HepG2 (cell line): Measurements from ENCODE around the gene LHX3. TPM values are rescaled to one million over a fixed set of nuclear protein-coding genes. Genes with fewer than 3 reads are reported as not detected.

Experiments
- ATAC-seq: fragments of 200-7000 bp; cut with Tn5 transposase; 3 replicates; pipeline ENCODE4 v1.9.1; 2020; ENCODE audit warnings: mild to moderate bottlenecking, moderate library complexity
- BruUV-seq: library from RNA; stranded (reverse); fragments of 400-500 nt; replicated peaks from 2 replicates; lab custom pipeline; 2021; lab: Mats Ljungman, UMichigan
- CTCF ChIA-PET: fragments of 300-600 bp; formaldehyde crosslinking; extraction: SDS; loops from one replicate; lab custom pipeline; 2021; ENCODE audit warnings: low total read pairs, inconsistent platforms, low intra/inter-chr PET ratio; lab: Yijun Ruan, JAX
- POLR2A ChIA-PET: fragments of 350-600 bp; sonication (Branson Sonifier 250); formaldehyde crosslinking; loops from one replicate; lab custom pipeline; 2020; ENCODE audit warnings: antibody characterized with exemption, inconsistent platforms; lab: Yijun Ruan, JAX
- DNase-seq: peaks from one replicate; pipeline ENCODE4 v3.0.0-alpha.2; 2015; ENCODE audit warnings: low spot score
- FAIRE-seq: peaks from 3 replicates; lab custom pipeline; 2011; peaks lifted over from hg19 to GRCh38; lab: Jason Lieb, UNC
- H2AFZ ChIP-seq: one replicate; pipeline ENCODE4 v1.6.1; 2011; ENCODE audit warnings: low read length, inconsistent platforms
- H3K27ac ChIP-seq: fragments of 300-600 bp; 3 replicates; pipeline ENCODE4 v1.8.0; 2011; ENCODE audit warnings: mixed run types, mild to moderate bottlenecking, mixed read lengths, low read length, inconsistent platforms; ENCODE audit not compliant: insufficient read depth; ENCODE audit errors: extremely low read length
- H3K27me3 ChIP-seq, 2 experiments: fragments of 200-600 bp in 1 of 2; 2 replicates in 1 of 2; 3 replicates in 1 of 2; pipeline versions ENCODE4 v1.6.0 to v1.8.0; 2011; ENCODE audit warnings: low read length in 2 of 2, mild to moderate bottlenecking in 2 of 2, moderate library complexity in 2 of 2, inconsistent platforms in 1 of 2; ENCODE audit not compliant: insufficient read depth in 2 of 2, control insufficient read depth in 1 of 2
- H3K36me3 ChIP-seq, 2 experiments: fragments of 200-600 bp in 1 of 2; replicated peaks in 1 of 2; 2 replicates in 1 of 2; 3 replicates in 1 of 2; pipeline versions ENCODE4 v1.5.1 to v1.8.0; 2011; ENCODE audit warnings: low read length in 2 of 2, inconsistent platforms in 1 of 2; ENCODE audit not compliant: insufficient read depth in 2 of 2, control insufficient read depth in 1 of 2
- H3K4me1 ChIP-seq: 2 replicates; pipeline ENCODE4 v1.5.1; 2012; ENCODE audit warnings: low read length, inconsistent platforms; ENCODE audit not compliant: insufficient read depth
- H3K4me2 ChIP-seq: 2 replicates; pipeline ENCODE4 v1.6.0; 2011; ENCODE audit warnings: low read depth, low read length, inconsistent platforms
- H3K4me3 ChIP-seq, 3 experiments: fragments of 200-600 bp in 1 of 3; sonication (generic), shearing (Covaris generic) in 1 of 3; replicated peaks in 1 of 3; 2 replicates each; pipeline ENCODE4 v1.5.1; 2011 to 2016; ENCODE audit warnings: low read length in 3 of 3, inconsistent platforms in 2 of 3, low read depth in 2 of 3, mild to moderate bottlenecking in 2 of 3, control low read depth in 1 of 3, mixed read lengths in 1 of 3; ENCODE audit not compliant: insufficient read depth in 1 of 3
- H3K79me2 ChIP-seq: one replicate; pipeline ENCODE4 v1.6.1; 2011; ENCODE audit warnings: low read length, inconsistent platforms; ENCODE audit not compliant: insufficient read depth
- H3K9ac ChIP-seq: 2 replicates; pipeline ENCODE4 v1.6.0; 2011; ENCODE audit warnings: mild to moderate bottlenecking, low read depth, low read length, inconsistent platforms; ENCODE audit not compliant: insufficient read depth
- H3K9me3 ChIP-seq: 2 replicates; pipeline ENCODE4 v1.5.1; 2012; ENCODE audit warnings: mild to moderate bottlenecking, low read length
- H4K20me1 ChIP-seq: 2 replicates; pipeline ENCODE4 v1.6.0; 2011; ENCODE audit warnings: inconsistent platforms, mild to moderate bottlenecking, low read length, moderate library complexity; ENCODE audit not compliant: insufficient read depth
- CEBPZ ChIP-seq: IDR thresholded peaks from 2 replicates; pipeline ENCODE4 v1.6.1; 2012; ENCODE audit warnings: low read length, improper control_type of control experiment
- KDM5A ChIP-seq: fragments of 200-600 bp; sonication (generic); IDR thresholded peaks from 2 replicates; pipeline ENCODE4 v1.7.0; 2018; ENCODE audit warnings: antibody characterized with exemption, mild to moderate bottlenecking, low read length, borderline replicate concordance
- MAFF ChIP-seq: IDR thresholded peaks from 2 replicates; pipeline ENCODE4 v1.6.1; 2011; ENCODE audit warnings: low read depth, low read length, improper control_type of control experiment
- NCOA5 ChIP-seq: sonication (generic); formaldehyde crosslinking; IDR thresholded peaks from 2 replicates; pipeline ENCODE4 v1.4.0; 2020; ENCODE audit warnings: missing genetic modification reagents
- NR2C2 ChIP-seq: sonication (generic); formaldehyde crosslinking; IDR thresholded peaks from 2 replicates; pipeline ENCODE4 v1.4.0; 2020; ENCODE audit warnings: missing genetic modification reagents, mild to moderate bottlenecking, moderate library complexity, borderline replicate concordance
- PHF20 ChIP-seq: sonication (generic); formaldehyde crosslinking; IDR thresholded peaks from 2 replicates; pipeline ENCODE4 v1.5.0; 2020; ENCODE audit warnings: mild to moderate bottlenecking, missing genetic modification reagents
- RELA ChIP-seq: sonication (generic); formaldehyde crosslinking; IDR thresholded peaks from 2 replicates; pipeline ENCODE4 v1.4.0; 2020; ENCODE audit warnings: missing genetic modification reagents
- TBX3 ChIP-seq: fragments of 450-650 bp; IDR thresholded peaks from 2 replicates; pipeline ENCODE4 v1.6.1; 2017; ENCODE audit warnings: antibody characterized with exemption, mild to moderate bottlenecking, inconsistent platforms, borderline replicate concordance
- ZNF143 ChIP-seq: sonication (generic); formaldehyde crosslinking; IDR thresholded peaks from 2 replicates; pipeline ENCODE4 v1.4.0; 2020; ENCODE audit warnings: missing genetic modification reagents
- ZNF20 ChIP-seq: sonication (generic); formaldehyde crosslinking; IDR thresholded peaks from 2 replicates; pipeline ENCODE4 v1.4.0; 2020; ENCODE audit warnings: mild to moderate bottlenecking, moderate library complexity, missing genetic modification reagents
- ZNF264 ChIP-seq: sonication (generic); formaldehyde crosslinking; IDR thresholded peaks from 2 replicates; pipeline ENCODE4 v1.4.0; 2020; ENCODE audit warnings: missing genetic modification reagents
- ZNF598 ChIP-seq: sonication (generic); formaldehyde crosslinking; IDR thresholded peaks from 2 replicates; pipeline ENCODE4 v1.5.1; 2020; ENCODE audit warnings: mild to moderate bottlenecking, missing genetic modification reagents, borderline replicate concordance
- ZNF672 ChIP-seq: sonication (generic); formaldehyde crosslinking; IDR thresholded peaks from 2 replicates; pipeline ENCODE4 v1.8.1; 2022; ENCODE audit warnings: missing genetic modification reagents
- ZNF841 ChIP-seq: sonication (generic); formaldehyde crosslinking; IDR thresholded peaks from 2 replicates; pipeline ENCODE4 v1.8.1; 2023; ENCODE audit warnings: missing genetic modification reagents, borderline replicate concordance
- WGBS: methylation state at CpG from one replicate; pipeline ENCODE4 v1.1.6; 2017; ENCODE audit warnings: low lambda C conversion rate; 5-methylcytosine and 5-hydroxymethylcytosine counted together
- in situ Hi-C: cut with HindIII; loops from 2 replicates; pipeline ENCODE4 v1.10.0; 2017; ENCODE audit warnings: low pct_unique_long_range_greater_than_20kb; ENCODE audit not compliant: extremely low pct_ligation_motif_present
- intact Hi-C: fragments of 100-400 bp; cut with micrococcal nuclease; formaldehyde crosslinking; loops from one replicate; pipeline ENCODE4 v1.10.0; 2022; ENCODE audit not compliant: unreplicated experiment
- polyA plus RNA-seq, 8 experiments: library from polyadenylated mRNA; depleted of rRNA in 3 of 8; stranded (reverse) in 7 of 8; unstranded in 1 of 8; fragments of >200 nt; fragmentation: Illumina TruSeq in 4 of 8; extraction: Trizol in 4 of 8; gene quantifications; 2 replicates each; pipeline versions ENCODE4 v1.2.1 to v1.2.3, GENCODE V29; 2011 to 2016; ENCODE audit warnings: low read depth in 4 of 8, missing spikeins in 1 of 8, mixed read lengths in 1 of 8; ENCODE audit not compliant: insufficient read depth in 1 of 8
- total RNA-seq, 5 experiments: library from RNA; depleted of rRNA; stranded (reverse); fragments of >200 nt; fragmentation: Illumina TruSeq; extraction: Trizol; gene quantifications; 2 replicates each; pipeline ENCODE4 v1.2.3, GENCODE V29; 2016; ENCODE audit warnings: low read depth in 1 of 5

LHX3 gene
- total and polyA plus RNA-seq, 2 of the 13 experiments (the other 11 are each of a cell fraction or from before 2014, with no cell fraction given) = not detected

- no peak for ATAC-seq
- in situ Hi-C loops = no loop called here
- Histone ChIP-seq H2AFZ (no peak overlapping the region), H3K9ac (no peak overlapping the region), H3K4me3 (no peak overlapping the region), H3K79me2 (no peaks in the 10 kb centered on the region), H3K36me3 (no peaks in the 10 kb centered on the region), H3K27me3 (peaks cover 11 to 76% of the 10 kb centered on the region in 2 experiments), H4K20me1 (no peaks in the 10 kb centered on the region), H3K9me3 (no peaks in the 10 kb centered on the region), H3K27ac (no peak overlapping the region), H3K4me1 (no peaks in the 10 kb centered on the region), H3K4me2 (no peak overlapping the region)
- intact Hi-C loops = no loop called here
- DNase-seq = no peak
- TF ChIP-seq NCOA5 (CRISPR knock-in tag) (no peak), ZNF672 (CRISPR knock-in tag) (no peak)
- POLR2A ChIA-PET = no interaction called here
- no peak for FAIRE-seq
- 42% methylated on average over 33 of the region's 45 CpGs for WGBS
- BruUV-seq = no TSS peak
- CTCF ChIA-PET = no interaction called here
Observed at GRCh38 chr9:136193891-136194279, 11.0 kb downstream of the LHX3 start.

GRCh38 chr9:136193127-136193890, 11.6 kb downstream of the LHX3 start:
- H3K9me3 ChIP-seq = no peaks in the 10 kb centered on the region
- H4K20me1 ChIP-seq = no peaks in the 10 kb centered on the region
- no peaks in the 10 kb centered on the region for H3K4me1 ChIP-seq
- peaks cover 7 to 73% of the 10 kb centered on the region in 2 experiments for H3K27me3 ChIP-seq
- no peak for FAIRE-seq
- no peak for ATAC-seq
- no peak overlapping the region for H3K9ac ChIP-seq
- 21% methylated on average over 10 of the region's 96 CpGs for WGBS
- H2AFZ ChIP-seq = no peak overlapping the region
- H3K79me2 ChIP-seq = no peaks in the 10 kb centered on the region
- CTCF ChIA-PET = no interaction called here
- H3K4me2 ChIP-seq = no peak overlapping the region
- H3K4me3 ChIP-seq = no peak overlapping the region
- intact Hi-C loops = no loop called here
- DNase-seq = no peak
- POLR2A ChIA-PET = no interaction called here
- no peak overlapping the region for H3K27ac ChIP-seq
- in situ Hi-C loops = no loop called here
- no TSS peak for BruUV-seq
- no peaks in the 10 kb centered on the region for H3K36me3 ChIP-seq
- no peak for TF ChIP-seq ZNF598 (CRISPR knock-in tag)
- TF ChIP-seq ZNF20 (CRISPR knock-in tag) = no peak
- no peak for TF ChIP-seq PHF20
- TF ChIP-seq RELA (CRISPR knock-in tag) = no peak
- no peak for TF ChIP-seq ZNF143
- no peak for TF ChIP-seq MAFF
- no peak for TF ChIP-seq NR2C2
- TF ChIP-seq ZNF841 = no peak
- no peak for TF ChIP-seq CEBPZ
- no peak for TF ChIP-seq TBX3
- no peak for TF ChIP-seq KDM5A
- no peak for TF ChIP-seq ZNF264 (CRISPR knock-in tag)
